OCI-LY7 (cell line): ENCODE data around the gene MESP1.

ENCODE experiments used
- CTCF ChIP-seq: fragments of 200-600 bp; sonication (generic); conservative IDR thresholded peaks from 2 replicates; pipeline ENCODE4 v1.5.1; 2014; ENCODE audit warnings: mild to moderate bottlenecking, antibody characterized with exemption, low read length, moderate library complexity, mixed read lengths
- EZH2phosphoT487 ChIP-seq: fragments of 200-600 bp; sonication (generic); IDR thresholded peaks from 2 replicates; pipeline ENCODE4 v1.6.1; 2018; ENCODE audit warnings: low read depth, borderline replicate concordance, mild to moderate bottlenecking, mixed run types, antibody characterized with exemption, low read length, moderate library complexity, mixed read lengths

DNA sequence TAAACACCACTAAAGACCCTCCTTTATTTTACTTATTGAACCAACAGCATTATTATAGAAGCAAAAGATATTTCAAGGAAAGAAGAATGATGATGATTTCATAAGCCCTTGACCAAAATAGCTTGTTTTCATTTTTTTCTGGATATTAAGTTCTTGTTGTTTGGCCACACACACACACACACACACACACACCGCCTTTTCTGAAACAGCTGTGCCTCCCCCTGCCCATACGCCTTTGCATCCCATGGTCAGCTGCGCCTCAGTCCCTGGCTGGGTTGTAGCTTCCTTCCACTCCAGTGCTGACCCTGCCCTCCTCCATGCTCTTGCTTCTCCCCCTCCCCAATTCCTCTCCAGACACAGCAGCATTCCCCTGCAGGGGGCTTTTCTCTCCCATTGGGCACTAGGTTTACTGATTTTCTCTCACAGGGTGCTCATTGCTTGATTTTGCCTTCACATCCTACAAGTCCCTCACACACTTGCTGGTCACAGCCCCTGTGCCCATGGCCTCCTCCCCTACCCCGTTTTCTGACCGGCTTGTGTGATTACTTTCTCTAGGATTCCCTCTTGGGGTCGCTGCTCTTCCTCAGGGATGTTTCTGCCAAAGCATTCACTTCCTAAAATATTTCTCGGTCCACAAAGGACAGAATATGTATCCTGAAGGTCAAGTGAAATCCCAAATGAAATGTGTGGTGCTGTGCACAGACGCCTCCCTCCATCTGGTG is 18.4 kb downstream of the MESP1 start:
- no peak for TF ChIP-seq CTCF
- TF ChIP-seq EZH2phosphoT487, result no peak
